Right lobe of liver (tissue), 4 donors: ENCODE results near the gene BRINP3.

ENCODE experiments used
- CTCF ChIP-seq, 4 donors: fragments of 200-600 bp in 3 of 4; fragments of 450-650 bp in 1 of 4; IDR thresholded peaks; one replicate each; pipeline versions ENCODE4 v1.5.1 to v1.8.0; 2016 to 2022; ENCODE audit warnings: antibody characterized with exemption in 4 of 4, mild to moderate bottlenecking in 2 of 4
- POLR2A ChIP-seq: fragments of 450-650 bp; IDR thresholded peaks from one replicate; pipeline ENCODE4 v1.6.1; 2017; ENCODE audit warnings: antibody characterized with exemption, mild to moderate bottlenecking
- donor health status: DM: no; HTN: no; CAD: no.
- donor health status: DM: no; HTN: no; CAD: no.
- donor health status: DM: no; HTN: yes; CAD: no.

- TF ChIP-seq CTCF (IDR thresholded peaks at IDR 0.05) (no peak), POLR2A (no peak)
Observed at GRCh38 chr1:190452272-190452848, 25.3 kb downstream of the BRINP3 start.
